Measurements from ENCODE around the gene NUDT13.

Gene NUDT13

GRCh38 chr10:73167458-73167782, 57.2 kb downstream of the NUDT13 start:
- DNase-seq: no peak

- peak; percentile 68 for DNase-seq
These were observed 57.7 kb downstream of the NUDT13 start, which contains the start of the genes ECD and FAM149B1 for GRCh38 chr10:73167783-73168464. ECD (minus strand) TSS chr10:73168008; CDS start chr10:73163937, 4,071 bp downstream. FAM149B1 (plus strand) TSS chr10:73168119; CDS start chr10:73168340, 221 bp downstream.

- DNase-seq: no peak
These were observed 58.2 kb downstream of the NUDT13 start for GRCh38 chr10:73168465-73168803.

GRCh38 chr10:73169320-73169719, 59.1 kb downstream of the NUDT13 start:
- no peak for DNase-seq

- DNase-seq: no peak
These were observed 62.6 kb downstream of the NUDT13 start for GRCh38 chr10:73172867-73173266.

GRCh38 chr10:73174148-73174925, 64.1 kb downstream of the NUDT13 start:
- no peak for DNase-seq
